Measurements from ENCODE around the gene RPN2.

Gene RPN2

GRCh38 chr20:37247547-37247946 is 68.4 kb downstream of the RPN2 start:
- H3K27me3 ChIP-seq (replicated peaks; ENCODE audit: control insufficient read depth, insufficient read depth, low read length), result no peaks in the 10 kb centered on the region
- TF ChIP-seq CTCF (IDR thresholded peaks at IDR 0.05; ENCODE audit: insufficient read depth, low read length, poor library complexity, severe bottlenecking), result no peak
- peaks cover 8% of the 10 kb centered on the region for H3K36me3 ChIP-seq (ENCODE audit: control insufficient read depth, insufficient read depth, low read length)
- H3K4me3 ChIP-seq (replicated peaks; ENCODE audit: low read depth, low read length), result no peak overlapping the region
- no peak for DNase-seq (ENCODE audit: extremely low read depth, insufficient read length)

DNA sequence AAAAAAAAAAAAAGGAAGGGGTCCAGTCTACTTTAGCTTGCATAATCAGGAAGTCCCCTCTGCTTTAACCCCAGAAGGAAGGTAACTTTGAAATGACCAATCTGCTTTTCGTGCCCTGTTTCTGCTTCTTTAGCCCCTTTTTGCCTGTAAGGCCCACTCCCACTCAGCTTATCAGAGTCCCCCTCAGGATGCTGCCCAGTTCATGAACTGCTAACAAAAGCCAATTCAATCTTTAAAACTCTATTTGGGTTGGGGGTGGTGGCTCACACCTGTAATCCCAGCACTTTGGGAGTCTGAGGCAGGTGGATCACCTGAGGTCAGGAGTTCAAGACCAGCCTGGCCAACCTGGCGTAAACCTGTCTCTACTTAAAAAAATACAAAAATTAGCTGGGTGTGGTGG is 70.2 kb downstream of the RPN2 start:
- no peak for TF ChIP-seq CTCF (IDR thresholded peaks at IDR 0.05; ENCODE audit: insufficient read depth, low read length, poor library complexity, severe bottlenecking)
- H3K36me3 ChIP-seq (ENCODE audit: control insufficient read depth, insufficient read depth, low read length), result no peaks in the 10 kb centered on the region; the same call in none of the 2 replicates
- H3K27me3 ChIP-seq (replicated peaks; ENCODE audit: control insufficient read depth, insufficient read depth, low read length), result no peaks in the 10 kb centered on the region
- H3K4me3 ChIP-seq (replicated peaks; ENCODE audit: low read depth, low read length), result no peak overlapping the region
- no peak for DNase-seq (ENCODE audit: extremely low read depth, insufficient read length)

DNA sequence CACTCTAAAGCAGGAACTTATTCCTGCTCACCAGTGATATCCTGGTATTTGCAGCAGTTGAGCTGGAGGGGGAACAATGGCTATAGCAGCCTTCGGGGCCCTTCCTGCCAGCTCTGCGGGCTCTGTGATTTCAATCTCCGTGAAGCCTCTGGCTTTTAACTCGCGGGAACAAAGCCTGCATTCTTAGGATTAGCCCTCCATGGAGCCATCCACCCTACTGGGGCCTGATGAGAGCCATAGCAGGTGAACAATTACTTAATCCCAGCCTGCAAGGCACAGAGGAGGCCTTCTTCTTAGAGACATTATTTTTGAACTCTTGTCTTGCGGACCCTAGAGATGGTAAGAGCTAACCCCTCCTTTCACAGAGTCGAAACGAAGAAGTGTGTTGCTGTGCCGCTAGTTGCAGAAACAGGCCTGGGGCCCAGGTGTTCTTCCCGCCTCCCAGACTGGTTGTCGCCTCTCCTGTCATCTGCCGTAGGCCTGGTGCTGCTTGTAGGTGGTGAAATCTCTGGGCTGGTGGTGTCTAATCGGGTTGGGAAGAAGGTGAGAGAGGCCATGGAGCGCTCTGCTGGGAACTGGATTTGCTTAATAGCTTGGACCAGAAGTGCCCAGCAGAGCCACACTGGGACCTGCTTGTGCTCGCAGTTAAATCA is 72.8 kb downstream of the RPN2 start:
- Histone ChIP-seq H3K4me3 (replicated peaks; ENCODE audit: low read depth, low read length) (no peak overlapping the region), H3K36me3 (ENCODE audit: control insufficient read depth, insufficient read depth, low read length) (no peaks in the 10 kb centered on the region), H3K27me3 (replicated peaks; ENCODE audit: control insufficient read depth, insufficient read depth, low read length) (0 out of 2 replicates have a peak, but pooled peaks cover 3% of the 10 kb centered on the region)
- DNase-seq (ENCODE audit: extremely low read depth, insufficient read length), result no peak
- TF ChIP-seq CTCF (IDR thresholded peaks at IDR 0.05; ENCODE audit: insufficient read depth, low read length, poor library complexity, severe bottlenecking), result no peak

- Histone ChIP-seq H3K27me3 (replicated peaks; ENCODE audit: control insufficient read depth, insufficient read depth, low read length) (0 out of 2 replicates have a peak, but pooled peaks cover 3% of the 10 kb centered on the region), H3K4me3 (replicated peaks; ENCODE audit: low read depth, low read length) (no peak overlapping the region), H3K36me3 (ENCODE audit: control insufficient read depth, insufficient read depth, low read length) (no peaks in the 10 kb centered on the region)
- TF ChIP-seq CTCF (IDR thresholded peaks at IDR 0.05; ENCODE audit: insufficient read depth, low read length, poor library complexity, severe bottlenecking), result no peak
- no peak for DNase-seq (ENCODE audit: extremely low read depth, insufficient read length)
These were observed 74.0 kb downstream of the RPN2 start for GRCh38 chr20:37253087-37253486.

DNA sequence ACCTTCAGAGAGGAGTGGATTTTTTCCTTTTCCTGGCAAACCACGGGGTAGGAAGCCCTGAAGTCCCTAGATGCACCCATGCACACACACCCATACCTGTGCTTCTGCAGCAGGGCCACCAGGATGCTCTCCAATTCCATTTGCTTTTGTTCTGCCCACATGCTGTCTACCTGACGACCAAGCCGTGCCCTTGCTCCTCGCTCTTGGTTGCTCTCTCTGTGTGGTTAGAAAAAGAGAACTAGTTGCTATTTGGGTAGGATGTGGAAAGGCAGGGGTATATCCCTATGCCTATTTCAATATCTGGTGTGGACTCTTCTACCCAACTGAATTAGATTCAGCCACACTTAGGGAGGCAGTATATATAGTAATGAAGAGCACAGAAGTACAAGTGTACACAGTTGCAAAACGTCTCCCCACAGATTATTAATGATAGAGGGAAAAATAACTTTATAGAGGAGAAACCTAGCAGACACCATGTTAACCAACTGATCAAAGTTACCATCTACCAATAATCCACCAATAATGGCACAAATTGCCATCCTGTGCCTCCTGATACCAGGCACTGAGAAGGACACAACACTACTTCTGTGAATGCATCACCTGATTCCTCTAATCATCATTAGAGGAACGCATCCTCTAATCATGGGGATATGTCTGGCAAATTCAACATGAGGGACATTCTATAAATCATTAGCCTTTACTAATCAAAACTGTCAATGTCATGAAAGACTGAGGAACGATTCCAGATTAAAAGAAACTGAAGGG is 75.2 kb downstream of the RPN2 start:
- 0 out of 2 replicates have a peak, but pooled peaks cover 3% of the 10 kb centered on the region for H3K27me3 ChIP-seq (replicated peaks; ENCODE audit: control insufficient read depth, insufficient read depth, low read length)
- H3K4me3 ChIP-seq (replicated peaks; ENCODE audit: low read depth, low read length), result no peak overlapping the region
- DNase-seq (ENCODE audit: extremely low read depth, insufficient read length), result no peak
- no peak for TF ChIP-seq CTCF (IDR thresholded peaks at IDR 0.05; ENCODE audit: insufficient read depth, low read length, poor library complexity, severe bottlenecking)
- no peaks in the 10 kb centered on the region for H3K36me3 ChIP-seq (ENCODE audit: control insufficient read depth, insufficient read depth, low read length)
